Measurements from ENCODE around the gene ENTHD1.

- TF ChIP-seq GATA2 (IDR thresholded peaks at IDR 0.05; ENCODE audit: low read depth, low read length) (no peak), GATA3 (IDR thresholded peaks at IDR 0.05; ENCODE audit: low read depth, low read length) (no peak)
Observed at GRCh38 chr22:39927544-39927943, 34.0 kb upstream of the ENTHD1 start.
